SK-N-SH (cell line): ENCODE measurements around the gene TAS2R46. TPM values are rescaled to one million over a fixed set of nuclear protein-coding genes. Genes with fewer than 3 reads are reported as not detected.

Experiments
- CTCF ChIA-PET: fragments of 300-600, 350-600 bp; formaldehyde crosslinking; extraction: SDS; loops from one replicate; lab custom pipeline; 2021; lab: Yijun Ruan, JAX
- POLR2A ChIA-PET: fragments of 350-600 bp; sonication (Branson Sonifier 250); formaldehyde crosslinking; extraction: SDS; loops from one replicate; lab custom pipeline; 2020; ENCODE audit warnings: antibody characterized with exemption, inconsistent platforms; lab: Yijun Ruan, JAX
- DNase-seq: peaks from one replicate; pipeline ENCODE4 v3.0.0; 2012
- H2AFZ ChIP-seq: fragments of 200-600 bp; sonication (generic); 2 replicates; pipeline ENCODE4 v1.8.1; 2016; ENCODE audit warnings: antibody characterized with exemption, mild to moderate bottlenecking, low read depth
- H3F3A ChIP-seq: fragments of 200-600 bp; sonication (generic); replicated peaks from 2 replicates; pipeline ENCODE3; 2016; ENCODE audit warnings: antibody characterized with exemption, mild to moderate bottlenecking; ENCODE audit not compliant: insufficient read depth
- H3K27ac ChIP-seq, 2 experiments: fragments of 200-500 bp in 1 of 2; fragments of 200-600 bp in 1 of 2; sonication (Bioruptor generic) in 1 of 2; sonication (generic), shearing (Covaris generic) in 1 of 2; 2 replicates each; pipeline versions ENCODE4 v1.5.1 to v1.6.1; 2014 to 2016; ENCODE audit warnings: low read depth in 2 of 2, inconsistent platforms in 1 of 2, low read length in 1 of 2, mild to moderate bottlenecking in 1 of 2, mixed read lengths in 1 of 2
- H3K27me3 ChIP-seq: fragments of 200-600 bp; sonication (generic), shearing (Covaris generic); 2 replicates; pipeline ENCODE4 v1.6.1; 2016; ENCODE audit warnings: mixed run types; ENCODE audit not compliant: insufficient read depth
- H3K36me3 ChIP-seq, 2 experiments: fragments of 200-500 bp in 1 of 2; fragments of 200-600 bp in 1 of 2; sonication (Bioruptor generic) in 1 of 2; sonication (generic) in 1 of 2; replicated peaks in 1 of 2; 2 replicates each; pipeline versions ENCODE3 to v1.5.1; 2014 to 2016; ENCODE audit warnings: low read length in 1 of 2, mild to moderate bottlenecking in 1 of 2; ENCODE audit not compliant: insufficient read depth in 2 of 2, control insufficient read depth in 1 of 2
- H3K4me1 ChIP-seq, 2 experiments: fragments of 200-500 bp in 1 of 2; fragments of 200-600 bp in 1 of 2; sonication (Bioruptor generic) in 1 of 2; sonication (generic), shearing (Covaris generic) in 1 of 2; 2 replicates each; pipeline versions ENCODE4 v1.5.1 to v1.6.1; 2014 to 2016; ENCODE audit warnings: low read depth in 1 of 2, low read length in 1 of 2, mixed run types in 1 of 2; ENCODE audit not compliant: insufficient read depth in 2 of 2, control insufficient read depth in 1 of 2
- H3K4me2 ChIP-seq: fragments of 200-600 bp; sonication (generic), shearing (Covaris generic); 2 replicates; pipeline ENCODE4 v1.6.1; 2017; ENCODE audit warnings: mixed run types
- H3K4me3 ChIP-seq, 2 experiments: fragments of 200-500 bp in 1 of 2; fragments of 200-600 bp in 1 of 2; sonication (Bioruptor generic) in 1 of 2; sonication (generic), shearing (Covaris generic) in 1 of 2; 2 replicates each; pipeline versions ENCODE4 v1.5.1 to v1.8.1; 2014 to 2016; ENCODE audit warnings: low read depth in 2 of 2, inconsistent platforms in 1 of 2, low read length in 1 of 2, mild to moderate bottlenecking in 1 of 2, mixed read lengths in 1 of 2, moderate library complexity in 1 of 2
- H3K79me2 ChIP-seq: fragments of 200-600 bp; sonication (generic); 2 replicates; pipeline ENCODE4 v1.8.1; 2017; ENCODE audit warnings: mild to moderate bottlenecking; ENCODE audit not compliant: insufficient read depth
- H3K9ac ChIP-seq: fragments of 200-600 bp; sonication (generic); 2 replicates; pipeline ENCODE4 v1.6.1; 2017; ENCODE audit warnings: mixed run types
- H3K9me2 ChIP-seq: fragments of 200-600 bp; sonication (generic); 2 replicates; pipeline ENCODE4 v1.6.1; 2017; ENCODE audit warnings: mixed run types
- H3K9me3 ChIP-seq: fragments of 200-600 bp; sonication (generic); 2 replicates; pipeline ENCODE4 v1.6.1; 2017; ENCODE audit warnings: mixed run types, mild to moderate bottlenecking, moderate library complexity
- H4K20me1 ChIP-seq: fragments of 200-600 bp; sonication (generic); 2 replicates; pipeline ENCODE4 v1.6.1; 2017; ENCODE audit warnings: mild to moderate bottlenecking, mixed run types; ENCODE audit not compliant: insufficient read depth
- CHD2 ChIP-seq: fragments of 150-350 bp; IDR thresholded peaks from 2 replicates; pipeline ENCODE4 v1.6.1; 2018; ENCODE audit warnings: low read length; ENCODE audit not compliant: partially characterized antibody
- ELF1 ChIP-seq: IDR thresholded peaks from 2 replicates; pipeline ENCODE4 v1.4.0; 2012
- EZH2phosphoT487 ChIP-seq: fragments of 200-600 bp; sonication (generic); IDR thresholded peaks from 2 replicates; pipeline ENCODE4 v1.6.1; 2017; ENCODE audit warnings: low read depth, mixed run types, mild to moderate bottlenecking, antibody characterized with exemption, moderate library complexity, borderline replicate concordance
- FOXM1 ChIP-seq: IDR thresholded peaks from 2 replicates; pipeline ENCODE4 v1.4.0; 2012; ENCODE audit warnings: low read depth, mild to moderate bottlenecking
- GABPA ChIP-seq: IDR thresholded peaks from 2 replicates; pipeline ENCODE4 v1.4.0; 2012; ENCODE audit warnings: low read depth, mild to moderate bottlenecking
- JUND ChIP-seq: IDR thresholded peaks from 2 replicates; pipeline ENCODE4 v1.4.0; 2012
- MAX ChIP-seq: IDR thresholded peaks from 2 replicates; pipeline ENCODE4 v1.4.0; 2012; ENCODE audit warnings: low read depth
- MXI1 ChIP-seq: IDR thresholded peaks from 2 replicates; pipeline ENCODE4 v1.6.1; 2012; ENCODE audit warnings: mild to moderate bottlenecking, low read depth, low read length, improper control_type of control experiment
- NFIC ChIP-seq: IDR thresholded peaks from 2 replicates; pipeline ENCODE4 v1.4.0; 2012; ENCODE audit warnings: borderline replicate concordance
- NRF1 ChIP-seq: IDR thresholded peaks from 2 replicates; pipeline ENCODE4 v1.6.1; 2012; ENCODE audit warnings: low read depth, mild to moderate bottlenecking, low read length
- POLR2AphosphoS5 ChIP-seq: IDR thresholded peaks from 2 replicates; pipeline ENCODE4 v1.6.1; 2012; ENCODE audit warnings: low read depth, low read length
- RAD21 ChIP-seq: IDR thresholded peaks from 2 replicates; pipeline ENCODE4 v1.6.1; 2012; ENCODE audit warnings: mild to moderate bottlenecking, low read length
- RCOR1 ChIP-seq: fragments of 150-350 bp; IDR thresholded peaks from 2 replicates; pipeline ENCODE4 v1.6.1; 2017; ENCODE audit warnings: antibody characterized with exemption, low read length
- REST ChIP-seq: IDR thresholded peaks from 2 replicates; pipeline ENCODE4 v1.6.1; 2012; ENCODE audit warnings: mild to moderate bottlenecking, low read depth, low read length, moderate library complexity
- RFX5 ChIP-seq: IDR thresholded peaks from 2 replicates; pipeline ENCODE4 v1.6.1; 2012; ENCODE audit warnings: mild to moderate bottlenecking, improper control_type of control experiment, low read length
- TCF12 ChIP-seq: IDR thresholded peaks from 2 replicates; pipeline ENCODE4 v1.4.0; 2012
- YY1 ChIP-seq: IDR thresholded peaks from 2 replicates; pipeline ENCODE4 v1.4.0; 2012; ENCODE audit warnings: low read depth, mild to moderate bottlenecking
- WGBS: methylation state at CpG from one replicate; pipeline ENCODE4 v1.1.6; 2017; ENCODE audit warnings: low lambda C conversion rate; 5-methylcytosine and 5-hydroxymethylcytosine counted together
- polyA plus RNA-seq, 3 experiments: library from polyadenylated mRNA; depleted of rRNA; stranded (reverse); fragments of >200 nt; gene quantifications; 2 replicates each; pipeline ENCODE4 v1.2.3, GENCODE V29; 2012
- TF ChIP-seq, protein P1 (sequence below): IDR thresholded peaks from 2 replicates; pipeline ENCODE4 v1.4.0; 2012; ENCODE audit warnings: low read depth, borderline replicate concordance

TAS2R46 gene
- polyA plus RNA-seq, 1 of the 3 experiments (the other 2 are of a cell fraction) = 0.07 TPM

- ChIA-PET CTCF (no interaction called here), POLR2A (no interaction called here)
- Histone ChIP-seq H3K4me3 (no peak overlapping the region), H3K27me3 (no peaks in the 10 kb centered on the region), H3F3A (no peaks in the 10 kb centered on the region), H3K9me3 (no peaks in the 10 kb centered on the region), H3K4me2 (no peak overlapping the region), H3K36me3 (peaks cover 2 to 4% of the 10 kb centered on the region in 2 experiments), H3K27ac (no peak overlapping the region), H2AFZ (no peak overlapping the region), H3K79me2 (peaks cover 49% of the 10 kb centered on the region; the same call in 1 of the 2 replicates), H3K4me1 (peaks cover 0 to 6% of the 10 kb centered on the region in 2 experiments; a peak in 2 of 4 replicates)
- no peak for DNase-seq
- TF ChIP-seq POLR2AphosphoS5 (no peak), GABPA (no peak), CHD2 (no peak)
- TF ChIP-seq, all 33 proteins: peak for 0
- Histone ChIP-seq H3K9ac (no peak overlapping the region), H4K20me1 (peaks cover 11% of the 10 kb centered on the region; the same call in 1 of the 2 replicates), H3K9me2 (no peaks in the 10 kb centered on the region)
Measured at GRCh38 chr12:11059784-11060183, 2.3 kb downstream of the TAS2R46 start.

GRCh38 chr12:11059041-11059440, 3.1 kb downstream of the TAS2R46 start:
- Histone ChIP-seq H4K20me1 (peaks cover 11% of the 10 kb centered on the region; the same call in 1 of the 2 replicates), H3K27me3 (no peaks in the 10 kb centered on the region), H3K9ac (no peak overlapping the region), H3K9me2 (no peaks in the 10 kb centered on the region), H3K4me2 (no peak overlapping the region), H3K79me2 (peaks cover 53% of the 10 kb centered on the region), H3K4me1 (peaks cover 0 to 6% of the 10 kb centered on the region in 2 experiments; a peak in 2 of 4 replicates), H2AFZ (no peak overlapping the region), H3F3A (no peaks in the 10 kb centered on the region), H3K27ac (no peak overlapping the region), H3K9me3 (no peaks in the 10 kb centered on the region), H3K36me3 (peaks cover 0 to 7% of the 10 kb centered on the region in 2 experiments), H3K4me3 (no peak overlapping the region)
- DNase-seq = no peak
- TF ChIP-seq ELF1 = no peak
- TF ChIP-seq NRF1 = no peak
- no peak for TF ChIP-seq YY1
- TF ChIP-seq RCOR1 = no peak
- no peak for TF ChIP-seq JUND
- TF ChIP-seq NFIC = no peak
- TF ChIP-seq TCF12 = no peak
- ChIA-PET CTCF (no interaction called here), POLR2A (no interaction called here)
- 97% methylated on average over 3 of the region's 3 CpGs for WGBS

- TF ChIP-seq, protein P1, sequence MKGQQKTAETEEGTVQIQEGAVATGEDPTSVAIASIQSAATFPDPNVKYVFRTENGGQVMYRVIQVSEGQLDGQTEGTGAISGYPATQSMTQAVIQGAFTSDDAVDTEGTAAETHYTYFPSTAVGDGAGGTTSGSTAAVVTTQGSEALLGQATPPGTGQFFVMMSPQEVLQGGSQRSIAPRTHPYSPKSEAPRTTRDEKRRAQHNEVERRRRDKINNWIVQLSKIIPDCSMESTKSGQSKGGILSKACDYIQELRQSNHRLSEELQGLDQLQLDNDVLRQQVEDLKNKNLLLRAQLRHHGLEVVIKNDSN = no peak
- TF ChIP-seq REST (no peak), FOXM1 (no peak), EZH2phosphoT487 (no peak), POLR2AphosphoS5 (no peak), MXI1 (no peak), RAD21 (no peak), RFX5 (no peak), RCOR1 (no peak), TCF12 (no peak), MAX (no peak), JUND (no peak)
- no peak overlapping the region for H3K4me2 ChIP-seq
- no peak overlapping the region for H3K4me3 ChIP-seq
- H3K27ac ChIP-seq = no peak overlapping the region
- H3F3A ChIP-seq = no peaks in the 10 kb centered on the region
- H3K79me2 ChIP-seq = peaks cover 52% of the 10 kb centered on the region
- H3K27me3 ChIP-seq = no peaks in the 10 kb centered on the region
- H3K9me3 ChIP-seq = no peaks in the 10 kb centered on the region; the same call in 1 of the 2 replicates
- no peak overlapping the region for H3K9ac ChIP-seq
- no peak overlapping the region for H2AFZ ChIP-seq
- WGBS = 98% methylated on average over 2 of the region's 2 CpGs
- no peaks in the 10 kb centered on the region for H3K9me2 ChIP-seq
- H3K4me1 ChIP-seq = peaks cover 0 to 6% of the 10 kb centered on the region in 2 experiments; a peak in 2 of 4 replicates
- DNase-seq = no peak
- ChIA-PET POLR2A (no interaction called here), CTCF (no interaction called here)
- 0 out of 2 replicates have a peak, but pooled peaks cover 3% of the 10 kb centered on the region for H4K20me1 ChIP-seq
- H3K36me3 ChIP-seq = peaks cover 5 to 18% of the 10 kb centered on the region in 2 experiments
Measured at GRCh38 chr12:11055306-11055705, 6.8 kb downstream of the TAS2R46 start.
